GM18870 (cell line): ENCODE measurements around the gene PFDN1.
A peak's percentile ranks its signal among the peaks of the same experiment; 100 is the strongest.

Experiments
- ATAC-seq: cut with Tn5 transposase; IDR thresholded peaks from one replicate; pipeline ENCODE4 v1.9.1; 2021; ENCODE audit warnings: moderate library complexity; ENCODE audit not compliant: unreplicated experiment

The PFDN1 gene

GRCh38 chr5:140242099-140242498 is 60.8 kb downstream of the PFDN1 start:
- no peak for ATAC-seq

DNA sequence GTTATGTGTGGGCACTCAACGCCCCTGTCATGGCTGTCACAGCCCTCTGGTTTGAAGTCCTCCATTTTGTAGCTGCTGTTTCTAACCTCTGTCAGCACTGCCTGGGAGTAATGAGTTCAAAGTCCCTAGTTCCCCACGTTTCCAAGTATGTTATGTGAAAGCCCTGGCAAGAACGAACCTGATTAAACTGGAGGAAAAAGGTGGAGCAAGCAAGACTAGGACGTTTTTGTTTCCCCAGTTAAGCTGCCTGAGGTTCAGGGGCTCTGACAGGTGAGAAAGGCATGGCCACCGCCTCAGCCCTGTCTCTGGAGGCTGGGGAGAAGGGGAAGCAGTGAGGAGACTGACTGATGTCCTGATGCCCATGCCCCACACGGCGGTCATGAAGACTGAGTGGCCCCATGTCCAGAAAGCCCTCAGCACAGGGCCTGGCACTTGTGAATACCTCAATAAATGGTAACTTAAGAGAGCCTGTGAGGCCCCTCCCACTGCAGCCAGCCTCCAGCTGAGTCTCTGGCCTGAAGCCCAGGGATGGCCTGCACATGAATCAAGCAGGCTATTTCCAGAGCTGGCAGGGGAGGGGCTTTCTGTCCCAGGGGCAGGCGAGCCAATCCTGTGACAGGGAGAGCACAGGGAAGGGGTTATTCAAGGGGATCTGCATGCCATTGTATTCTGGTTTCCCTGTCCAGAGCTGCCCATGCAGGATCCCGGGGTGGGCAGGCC is 61.8 kb downstream of the PFDN1 start:
- no peak for ATAC-seq

DNA sequence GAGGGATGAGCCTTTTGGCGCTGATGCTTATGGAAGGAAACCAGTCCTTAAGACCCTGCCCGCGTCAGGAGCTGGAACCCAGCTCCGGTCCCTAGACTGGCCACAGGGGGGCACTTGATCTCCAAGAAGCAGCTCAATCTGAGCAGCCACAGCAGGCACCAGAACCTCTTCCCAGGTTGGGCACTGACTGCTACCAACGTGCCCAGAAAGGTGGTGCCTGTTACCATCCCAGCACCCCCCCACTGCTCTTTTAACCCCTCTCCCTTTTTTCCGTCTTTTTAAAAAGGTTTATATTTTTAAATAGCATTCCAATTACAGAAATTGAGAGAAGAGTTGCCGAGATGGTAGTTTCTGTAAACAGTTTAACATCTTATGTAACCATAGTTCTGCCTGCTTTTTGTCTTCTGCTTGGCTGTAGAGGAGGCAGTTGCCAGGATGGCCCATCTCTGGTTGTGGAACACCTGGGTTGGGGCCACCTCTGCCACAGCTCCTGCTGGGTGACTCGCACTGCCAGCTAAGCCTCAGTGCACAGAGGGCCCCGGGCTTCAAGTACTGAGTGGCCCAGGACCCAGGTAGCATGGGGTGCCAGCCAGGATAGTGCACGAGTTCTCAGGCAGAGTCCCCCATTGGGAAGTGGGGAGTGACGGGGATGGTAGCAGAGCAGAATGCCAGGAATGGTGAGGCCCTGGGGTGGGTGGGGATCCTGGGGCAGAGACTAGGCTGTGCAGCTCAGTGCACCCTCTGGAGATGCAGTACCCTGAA is 62.8 kb downstream of the PFDN1 start:
- ATAC-seq, result no peak

GRCh38 chr5:140239461-140239860 is 63.4 kb downstream of the PFDN1 start:
- ATAC-seq, result no peak

DNA sequence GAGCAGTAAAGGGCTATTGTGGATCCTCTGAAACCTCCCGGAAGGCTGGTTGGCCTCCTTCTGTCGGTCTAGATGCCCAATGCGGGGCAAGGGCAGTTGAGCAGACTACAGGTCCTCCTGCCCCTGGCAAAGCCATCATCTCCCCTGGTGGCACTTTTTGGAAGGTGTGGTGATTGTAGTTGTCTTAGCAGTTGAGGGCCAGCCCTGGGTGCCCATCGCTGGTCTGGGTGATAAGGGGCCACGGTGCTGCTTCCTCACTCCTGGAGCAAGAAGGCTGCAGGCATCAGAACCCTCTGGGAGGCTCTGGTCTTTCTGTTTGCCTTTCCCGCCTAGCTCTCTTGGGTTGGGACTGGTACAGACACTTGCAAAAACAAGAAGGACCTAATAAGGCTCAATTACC is 64.1 kb downstream of the PFDN1 start:
- no peak for ATAC-seq

DNA sequence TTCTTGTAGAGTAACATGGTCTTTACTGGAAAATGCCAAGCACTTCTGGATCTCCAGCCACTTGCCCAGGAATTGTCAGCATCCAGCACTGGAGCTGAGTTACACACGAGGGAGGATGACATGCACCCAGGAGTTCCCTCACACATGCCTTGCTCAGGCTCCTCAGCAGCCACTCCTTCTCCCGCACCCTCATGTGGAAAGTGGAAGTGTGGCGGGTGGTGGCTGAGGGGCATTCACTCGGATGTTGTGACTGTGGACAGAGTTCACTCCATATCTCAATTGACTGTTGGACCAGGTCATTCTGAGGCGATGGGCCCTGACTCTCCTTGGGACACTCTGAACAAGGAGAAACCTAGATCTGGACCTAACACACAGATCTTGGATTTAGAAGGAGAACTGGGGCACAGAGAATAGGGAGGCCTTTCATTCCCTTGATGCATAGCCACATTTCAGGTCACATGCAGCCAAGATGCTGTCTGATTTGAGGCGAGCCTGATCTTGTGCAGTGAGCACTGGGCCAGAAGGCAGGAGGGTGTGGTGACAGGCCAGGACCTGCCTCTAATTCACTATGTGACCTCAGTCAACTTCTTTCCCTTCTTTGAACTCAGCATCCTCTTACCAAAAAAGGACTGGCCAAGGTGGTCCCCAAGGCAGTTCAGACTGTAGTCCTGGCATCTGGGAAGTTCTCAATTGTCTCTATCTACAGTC is 65.9 kb downstream of the PFDN1 start:
- no peak for ATAC-seq

DNA sequence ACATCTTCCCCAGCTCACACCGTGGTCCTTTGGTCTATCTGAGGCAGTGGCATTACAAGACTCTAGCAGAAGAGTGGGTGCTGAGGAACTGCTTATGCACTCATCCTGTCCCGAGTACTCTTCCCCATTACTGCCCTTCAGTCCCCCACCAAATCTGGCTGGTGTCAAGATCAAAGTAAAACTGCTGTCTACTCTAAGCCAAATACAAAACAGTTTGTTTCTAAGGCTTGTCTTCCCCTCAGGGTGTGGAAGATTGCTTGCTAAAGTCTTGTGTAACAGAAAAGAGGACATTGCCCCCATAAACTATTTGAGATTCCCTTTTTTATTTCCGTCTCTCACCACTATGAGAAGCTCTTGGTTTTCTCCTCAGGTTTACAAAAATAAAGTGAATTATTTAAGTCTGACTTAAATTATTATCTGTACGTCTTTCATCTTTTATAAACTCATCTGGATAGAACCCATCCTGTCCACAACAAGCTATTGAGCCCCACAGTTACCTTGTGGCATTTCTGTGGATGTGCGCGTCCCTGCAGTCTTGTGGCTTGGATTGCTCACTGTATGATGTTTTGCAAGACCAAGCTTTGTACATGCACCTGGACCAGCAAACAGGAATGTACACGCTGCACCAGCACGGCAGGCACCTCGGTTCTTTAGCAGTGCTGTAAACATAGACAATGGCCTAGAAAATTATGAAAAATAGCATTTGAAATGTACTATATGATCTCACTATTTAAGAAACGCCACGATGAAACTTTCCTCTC is 66.9 kb downstream of the PFDN1 start:
- no peak for ATAC-seq

GRCh38 chr5:140234377-140234989 is 68.4 kb downstream of the PFDN1 start:
- ATAC-seq, result no peak

GRCh38 chr5:140232731-140233130 is 70.2 kb downstream of the PFDN1 start:
- no peak for ATAC-seq

DNA sequence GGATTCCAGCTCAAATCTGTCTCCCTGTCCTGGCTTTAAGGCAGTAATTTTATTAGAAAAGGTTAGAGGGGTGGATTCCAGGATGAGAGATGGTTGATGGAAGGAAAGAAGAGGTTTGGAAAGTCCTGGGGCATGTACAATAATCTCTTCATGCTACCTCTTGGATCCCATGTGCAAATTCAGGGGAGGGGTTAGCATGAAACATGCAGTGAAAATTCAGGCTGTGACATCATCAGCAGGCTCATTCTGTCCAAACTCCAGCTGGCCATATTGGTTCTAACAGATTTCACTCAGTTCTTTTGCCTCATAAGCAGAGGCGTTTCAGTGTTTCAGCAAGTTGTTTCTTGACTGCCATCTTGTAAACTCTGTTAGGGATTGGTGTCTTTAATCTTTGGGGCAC is 72.5 kb downstream of the PFDN1 start:
- no peak for ATAC-seq

- no peak for ATAC-seq
These were observed 74.5 kb downstream of the PFDN1 start for GRCh38 chr5:140228364-140228837.

GRCh38 chr5:140227046-140227445 is 75.9 kb downstream of the PFDN1 start:
- ATAC-seq, result no peak

DNA sequence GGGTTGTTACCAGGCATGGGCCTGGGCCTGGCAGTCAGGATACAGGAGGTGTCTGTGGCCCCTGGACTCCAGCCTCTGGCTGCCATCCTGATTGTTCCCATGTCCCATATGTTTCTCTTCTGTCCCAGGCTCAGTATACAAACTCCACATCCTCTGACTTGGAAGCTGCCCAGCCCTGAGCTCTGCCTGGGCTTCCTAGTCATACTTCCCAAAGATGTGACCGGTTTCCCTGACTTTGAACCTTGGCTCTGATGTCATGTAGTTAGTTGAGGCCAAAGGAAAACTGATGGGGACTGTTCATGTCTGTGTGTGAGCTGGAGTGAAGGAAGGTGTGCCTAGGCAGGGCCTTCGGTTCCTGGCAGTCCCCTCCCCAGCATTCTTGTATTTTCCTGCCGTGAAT is 77.5 kb downstream of the PFDN1 start:
- no peak for ATAC-seq

- no peak for ATAC-seq
These were observed 78.2 kb downstream of the PFDN1 start for GRCh38 chr5:140224658-140225057.

DNA sequence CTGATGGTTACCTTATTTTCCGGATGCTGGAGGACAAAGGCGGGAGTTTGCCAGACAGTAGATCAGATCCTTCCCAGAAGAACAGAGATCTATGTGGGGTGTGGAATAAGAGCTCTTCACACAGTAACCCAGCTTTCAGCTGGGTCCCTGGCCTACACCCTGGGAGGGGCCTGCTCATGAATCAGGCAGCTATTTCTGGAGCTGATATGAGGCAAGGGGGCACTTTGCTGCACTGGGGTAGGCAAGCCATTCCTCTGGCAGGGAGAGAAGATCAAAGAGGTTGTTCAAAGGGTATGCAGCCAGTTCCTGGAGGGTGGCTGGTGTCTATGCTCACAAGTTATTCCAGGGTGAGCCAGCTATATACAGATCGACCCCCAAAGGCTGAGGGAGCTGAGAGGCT is 79.3 kb downstream of the PFDN1 start:
- ATAC-seq, result no peak

- no peak for ATAC-seq
These were observed 80.5 kb downstream of the PFDN1 start for GRCh38 chr5:140222416-140222815.

- ATAC-seq, result no peak
These were observed 81.1 kb downstream of the PFDN1 start for GRCh38 chr5:140221697-140222223.

DNA sequence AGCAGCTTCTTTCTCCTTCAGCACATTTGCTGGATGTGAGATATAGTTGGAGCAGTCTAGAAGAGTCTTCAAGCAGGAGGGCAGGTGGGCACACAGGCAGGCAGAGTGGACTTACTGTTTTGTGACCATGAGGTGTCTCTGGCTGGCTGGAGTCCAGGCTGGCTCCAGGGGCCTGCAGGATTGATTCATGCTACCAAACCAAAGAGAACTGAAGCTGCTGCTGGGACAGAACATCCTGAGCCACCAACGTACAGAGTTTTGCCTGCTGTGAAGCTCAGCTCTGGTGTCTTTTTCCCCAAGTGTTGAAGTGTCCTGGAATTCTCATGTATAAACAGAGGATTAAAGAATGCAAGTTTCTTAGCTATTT is 82.2 kb downstream of the PFDN1 start:
- no peak for ATAC-seq

DNA sequence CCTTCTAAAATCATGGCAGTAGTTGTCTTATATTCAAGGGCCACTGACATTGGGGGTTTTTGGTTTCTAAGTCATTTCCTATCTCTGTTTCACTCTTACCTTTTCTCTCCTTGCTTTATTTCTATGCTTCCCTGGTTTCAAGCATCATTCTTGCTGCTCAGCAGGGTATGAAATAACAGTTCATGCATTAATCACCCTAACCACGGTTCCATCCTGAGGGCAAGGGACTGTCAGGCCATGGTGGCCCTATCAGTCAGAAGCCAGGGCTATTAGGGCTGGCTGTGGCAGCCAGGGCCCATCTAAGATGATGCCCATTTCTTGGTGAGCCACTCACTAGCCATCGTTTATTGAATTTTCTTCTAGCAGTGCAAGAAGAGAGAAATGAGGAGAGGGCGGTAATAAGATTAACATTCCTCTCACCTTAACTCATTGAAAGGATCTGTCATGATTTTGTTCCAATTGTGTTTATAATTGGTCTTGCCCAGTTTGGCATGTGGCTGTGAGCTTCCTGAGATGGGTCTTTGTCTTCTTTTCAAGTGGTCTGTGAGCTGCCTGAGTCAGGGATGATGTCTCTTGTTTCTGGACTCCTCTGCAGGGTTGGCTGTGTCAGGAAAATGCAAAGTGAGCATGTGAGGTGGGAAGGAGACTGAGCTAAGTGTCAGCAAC is 82.7 kb downstream of the PFDN1 start:
- peak; percentile 54 for ATAC-seq
